ENCODE measurements around the gene FADS2.

Gene FADS2

GRCh38 chr11:61911128-61911700 is 83.1 kb downstream of the FADS2 start:
- TF ChIP-seq CTCF (IDR thresholded peaks at IDR 0.05), result no peak

DNA sequence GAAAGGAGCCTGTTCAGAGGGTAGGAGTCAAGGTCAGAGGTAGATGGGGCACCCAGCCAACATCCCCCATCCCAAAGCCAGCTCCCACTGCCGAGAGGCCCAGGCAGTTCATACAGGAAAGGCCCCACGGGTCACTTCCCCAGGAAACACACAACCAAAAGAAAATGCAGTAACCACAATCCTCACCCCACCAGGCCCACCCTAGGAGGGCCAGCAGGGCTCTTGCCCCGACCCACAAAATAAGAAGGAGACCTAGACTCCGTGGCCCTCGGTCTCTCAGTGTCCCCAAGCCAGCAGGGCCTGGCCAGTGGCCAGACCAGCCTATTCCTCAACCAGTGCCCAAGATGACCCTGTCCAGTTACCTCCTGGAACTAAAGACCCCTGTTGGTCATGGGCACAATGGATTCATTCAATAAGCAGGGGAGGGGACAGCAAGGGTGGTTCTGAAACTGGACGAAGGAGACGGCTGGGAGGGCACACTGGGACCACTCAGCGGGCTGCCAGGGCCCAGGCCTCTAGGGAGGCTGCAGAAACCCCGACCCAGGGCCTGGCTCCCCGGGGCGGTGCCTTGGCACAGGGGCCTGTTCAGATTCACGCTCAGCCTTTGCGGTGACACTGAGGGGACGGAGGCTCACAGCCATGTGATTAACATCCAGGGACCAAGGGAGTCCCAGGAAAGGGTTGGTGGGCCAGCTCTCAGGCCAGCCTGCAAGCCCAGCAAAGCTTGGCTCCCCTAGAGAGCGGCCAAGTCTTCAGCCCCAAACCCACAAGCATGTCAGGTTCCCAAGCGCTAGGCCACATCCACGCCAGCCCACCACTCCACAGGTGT is 83.8 kb downstream of the FADS2 start:
- TF ChIP-seq CTCF (IDR thresholded peaks at IDR 0.05), result no peak

DNA sequence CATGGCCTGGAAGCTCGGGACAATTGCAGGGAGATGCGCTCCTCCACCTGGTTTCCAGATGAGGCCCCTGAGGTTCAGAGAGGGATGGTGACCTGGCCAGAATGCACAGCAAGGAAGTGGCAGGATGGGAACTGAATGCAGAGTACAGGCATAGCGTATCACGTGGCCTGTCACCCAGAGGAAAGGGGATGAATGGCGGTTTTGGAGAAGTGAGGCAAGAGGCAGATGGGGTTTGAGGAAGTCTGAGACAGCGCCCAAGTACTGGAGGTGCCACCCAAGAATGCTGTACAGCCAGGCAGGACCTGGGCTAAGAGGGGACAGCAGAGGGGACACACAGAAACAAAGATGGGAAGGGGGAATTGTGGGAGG is 84.4 kb downstream of the FADS2 start:
- TF ChIP-seq CTCF (IDR thresholded peaks at IDR 0.05), result no peak

DNA sequence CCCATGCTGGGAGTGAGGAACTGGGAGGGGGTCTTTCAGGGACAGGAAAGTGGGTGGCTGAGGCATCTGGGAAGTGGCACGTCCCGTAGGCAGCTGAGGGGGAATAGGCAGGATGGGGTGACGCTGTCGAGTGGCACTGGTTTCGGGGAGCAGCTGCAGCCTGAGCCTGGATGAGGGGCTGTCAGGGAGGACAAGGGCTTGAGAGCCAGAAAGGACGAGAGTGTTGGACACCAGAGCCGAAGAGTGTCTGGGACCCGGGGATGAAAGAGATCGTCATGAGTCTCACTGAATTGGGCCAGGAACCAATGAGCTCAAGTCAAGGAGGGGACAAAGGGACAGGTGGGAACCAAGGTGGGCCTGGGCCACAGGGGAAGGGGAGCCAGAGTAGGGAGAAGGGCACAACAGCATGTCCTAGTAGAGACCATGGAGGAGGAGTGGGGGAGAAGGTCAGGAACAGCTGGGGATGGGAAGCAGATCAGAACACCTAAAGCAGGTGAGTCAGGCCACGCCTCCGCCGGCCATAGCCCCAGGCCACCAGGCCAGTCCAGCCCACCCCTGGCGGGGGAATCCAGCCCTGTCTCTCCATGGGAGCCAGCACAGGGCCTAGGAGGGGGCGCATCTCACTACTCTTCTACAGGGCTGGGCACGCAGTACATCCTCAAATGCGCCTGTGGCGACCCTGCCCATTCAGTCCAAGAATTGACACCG is 85.0 kb downstream of the FADS2 start:
- TF ChIP-seq CTCF (IDR thresholded peaks at IDR 0.05), result no peak

DNA sequence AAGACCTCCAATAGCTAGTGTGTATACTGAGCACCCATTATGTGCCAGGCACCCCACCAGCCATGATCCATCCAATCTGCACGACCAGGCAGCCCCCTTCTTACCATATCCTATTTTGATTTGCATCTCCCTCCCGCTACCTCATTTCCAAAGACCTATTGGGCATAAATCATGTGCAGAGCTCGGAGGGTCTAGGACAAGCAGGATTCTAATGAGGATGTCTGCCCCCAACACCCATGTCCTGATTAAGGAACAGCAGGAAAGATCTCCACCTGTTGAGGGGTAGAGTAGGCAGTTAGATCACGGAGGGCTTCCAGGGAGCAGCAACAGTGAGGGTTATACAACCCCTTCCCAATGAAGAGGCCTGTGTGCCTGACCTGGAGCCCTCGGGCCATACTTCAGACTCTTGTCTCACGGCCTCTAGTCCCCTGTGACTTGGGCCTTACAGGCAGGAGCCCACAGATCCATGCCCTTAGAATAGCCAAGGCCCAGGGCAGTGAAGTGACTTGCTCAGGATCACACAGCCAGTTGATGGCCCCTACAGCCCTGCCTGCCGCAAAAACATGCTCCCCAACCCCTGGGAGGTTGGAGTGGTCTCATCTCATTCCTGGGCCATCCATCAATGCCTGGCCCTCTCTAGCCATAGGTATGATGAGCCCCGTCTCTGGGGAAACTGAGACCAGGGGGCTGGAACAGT is 85.7 kb downstream of the FADS2 start:
- no peak for TF ChIP-seq CTCF (IDR thresholded peaks at IDR 0.05)

- no peak for TF ChIP-seq CTCF (IDR thresholded peaks at IDR 0.05)
These were observed 86.5 kb downstream of the FADS2 start for GRCh38 chr11:61914471-61915171.
